GM19099 (cell line): Measurements from ENCODE around the gene HOMER3.

Experiments
- POLR2A ChIP-seq: IDR thresholded peaks from 3 replicates; pipeline ENCODE4 v1.6.1; 2011; ENCODE audit warnings: low read depth; ENCODE audit not compliant: insufficient read length; ENCODE audit errors: extremely low read depth

HOMER3 gene

GRCh38 chr19:18893587-18894253 is 47.3 kb downstream of the HOMER3 start:
- TF ChIP-seq POLR2A: no peak

- TF ChIP-seq POLR2A: no peak
These were observed 50.9 kb downstream of the HOMER3 start for GRCh38 chr19:18889949-18890745.

GRCh38 chr19:18886972-18887371 is 54.0 kb downstream of the HOMER3 start:
- no peak for TF ChIP-seq POLR2A

- TF ChIP-seq POLR2A: no peak
These were observed 57.3 kb downstream of the HOMER3 start for GRCh38 chr19:18883526-18884304.

- no peak for TF ChIP-seq POLR2A
These were observed 59.5 kb downstream of the HOMER3 start for GRCh38 chr19:18881491-18881890.

GRCh38 chr19:18879579-18880373 is 61.2 kb downstream of the HOMER3 start:
- TF ChIP-seq POLR2A: no peak
